ENCODE data around the gene CTDSPL. TPM values are rescaled to one million over a fixed set of nuclear protein-coding genes. Genes with fewer than 3 reads are reported as not detected.

CTDSPL gene
- total RNA-seq, 1 donor from 2014 or later, result 72.7 TPM

GRCh38 chr3:38019658-38020341 is 158.1 kb downstream of the CTDSPL start:
- H3K27ac Mint-ChIP-seq, result no peak overlapping the region
- H3K9me3 Mint-ChIP-seq, result peaks cover 7% of the 10 kb centered on the region

GRCh38 chr3:38020342-38020726 is 158.7 kb downstream of the CTDSPL start:
- no peak overlapping the region for H3K27ac Mint-ChIP-seq
- no peak overlapping the region for H3K4me3 Mint-ChIP-seq
- no peaks in the 10 kb centered on the region for H3K27me3 Mint-ChIP-seq
- H3K4me1 Mint-ChIP-seq (ENCODE audit: unreplicated experiment), result peaks cover 5% of the 10 kb centered on the region
- peaks cover 2% of the 10 kb centered on the region for H3K9me3 Mint-ChIP-seq
- peaks cover 18% of the 10 kb centered on the region for H3K36me3 Mint-ChIP-seq
- TF ChIP-seq CTCF (conservative IDR thresholded peaks at IDR 0.05), result no peak
- DNase-seq (ENCODE audit: extremely low spot score, unreplicated experiment), result no peak

More at GRCh38 chr3:38019658-38020341, 158.1 kb downstream of the CTDSPL start:
- no peaks in the 10 kb centered on the region for H3K27me3 Mint-ChIP-seq
- TF ChIP-seq CTCF (conservative IDR thresholded peaks at IDR 0.05), result no peak
- DNase-seq (ENCODE audit: extremely low spot score, unreplicated experiment), result no peak
- H3K36me3 Mint-ChIP-seq, result peaks cover 24% of the 10 kb centered on the region
- no peak overlapping the region for H3K4me3 Mint-ChIP-seq
- H3K4me1 Mint-ChIP-seq (ENCODE audit: unreplicated experiment), result peaks cover 5% of the 10 kb centered on the region

- Mint-ChIP-seq H3K4me1 (ENCODE audit: unreplicated experiment) (peaks cover 11% of the 10 kb centered on the region), H3K36me3 (peaks cover 11% of the 10 kb centered on the region), H3K27me3 (no peaks in the 10 kb centered on the region), H3K4me3 (no peak overlapping the region), H3K27ac (no peak overlapping the region), H3K9me3 (no peaks in the 10 kb centered on the region)
- no peak for TF ChIP-seq CTCF (conservative IDR thresholded peaks at IDR 0.05)
- DNase-seq (ENCODE audit: extremely low spot score, unreplicated experiment), result no peak
Observed at GRCh38 chr3:38021196-38021595, 159.5 kb downstream of the CTDSPL start.

GRCh38 chr3:38022301-38022700 is 160.6 kb downstream of the CTDSPL start:
- H3K27ac Mint-ChIP-seq, result no peak overlapping the region
- TF ChIP-seq CTCF (conservative IDR thresholded peaks at IDR 0.05), result no peak
- H3K4me3 Mint-ChIP-seq, result no peak overlapping the region
- H3K9me3 Mint-ChIP-seq, result no peaks in the 10 kb centered on the region
- peaks cover 4% of the 10 kb centered on the region for H3K36me3 Mint-ChIP-seq
- no peaks in the 10 kb centered on the region for H3K27me3 Mint-ChIP-seq
- H3K4me1 Mint-ChIP-seq (ENCODE audit: unreplicated experiment), result peaks cover 11% of the 10 kb centered on the region
- DNase-seq (ENCODE audit: extremely low spot score, unreplicated experiment), result no peak

- no peak for TF ChIP-seq CTCF (conservative IDR thresholded peaks at IDR 0.05)
- peaks cover 11% of the 10 kb centered on the region for H3K4me1 Mint-ChIP-seq (ENCODE audit: unreplicated experiment)
- no peaks in the 10 kb centered on the region for H3K9me3 Mint-ChIP-seq
- peak overlapping the region; percentile 92 for H3K27ac Mint-ChIP-seq
- DNase-seq (ENCODE audit: extremely low spot score, unreplicated experiment), result no peak
- H3K36me3 Mint-ChIP-seq, result peaks cover 4% of the 10 kb centered on the region
- no peaks in the 10 kb centered on the region for H3K27me3 Mint-ChIP-seq
- peak overlapping the region; percentile 98 for H3K4me3 Mint-ChIP-seq
Observed at GRCh38 chr3:38022896-38023709, 161.4 kb downstream of the CTDSPL start.

All from type B pancreatic cell (in vitro differentiated cells).